Right forelimb (tissue), 1 donor: ENCODE data around the gene GPC5.
"Not testable (repeated sequence)": the region's sequence is repeated elsewhere in the genome, so short reads cannot be mapped to it uniquely, and the experiment has no call there.

Experiments
- DNase-seq: peaks from one replicate; pipeline ENCODE4 v3.0.0-alpha.2; 2018

The GPC5 gene

DNA sequence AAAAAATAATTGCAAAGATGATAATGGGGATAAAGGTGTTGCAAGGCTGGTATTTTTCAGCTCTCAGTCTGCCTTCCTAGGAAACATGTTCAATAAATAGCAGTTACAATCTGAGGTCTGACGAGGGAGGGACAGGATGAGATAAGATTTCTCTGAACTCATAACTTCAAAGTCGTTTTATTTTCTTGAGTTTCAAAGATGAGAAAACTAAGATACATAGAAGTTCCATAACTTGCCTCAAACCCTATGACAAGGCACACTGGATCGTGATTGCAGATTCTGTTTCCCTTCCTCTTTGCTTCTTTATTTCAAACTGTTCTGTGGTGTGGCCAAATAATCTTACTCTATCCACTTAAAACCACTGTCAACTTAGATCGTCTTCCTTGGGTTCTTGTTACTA is 327.2 kb downstream of the GPC5 start:
- DNase-seq, result no peak

DNA sequence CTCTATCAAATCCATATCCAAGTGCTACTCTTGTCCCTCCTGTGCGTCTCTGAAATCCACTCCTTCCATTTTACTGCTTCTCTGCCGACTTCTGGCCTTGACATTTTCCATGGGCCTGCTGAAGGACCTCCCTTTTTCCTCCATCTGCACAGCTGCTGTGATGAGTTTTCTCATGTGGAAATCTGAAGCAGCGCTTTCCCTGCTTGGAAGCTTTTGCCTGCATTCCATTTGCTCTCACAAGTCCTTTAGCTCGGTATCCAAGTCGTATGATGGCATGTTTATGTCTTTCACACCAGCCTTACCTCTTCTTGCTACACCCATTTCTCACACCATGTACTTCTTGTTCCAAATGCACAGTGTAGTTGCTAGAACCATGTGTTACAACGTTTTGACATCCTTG is 328.2 kb downstream of the GPC5 start:
- no peak for DNase-seq

DNA sequence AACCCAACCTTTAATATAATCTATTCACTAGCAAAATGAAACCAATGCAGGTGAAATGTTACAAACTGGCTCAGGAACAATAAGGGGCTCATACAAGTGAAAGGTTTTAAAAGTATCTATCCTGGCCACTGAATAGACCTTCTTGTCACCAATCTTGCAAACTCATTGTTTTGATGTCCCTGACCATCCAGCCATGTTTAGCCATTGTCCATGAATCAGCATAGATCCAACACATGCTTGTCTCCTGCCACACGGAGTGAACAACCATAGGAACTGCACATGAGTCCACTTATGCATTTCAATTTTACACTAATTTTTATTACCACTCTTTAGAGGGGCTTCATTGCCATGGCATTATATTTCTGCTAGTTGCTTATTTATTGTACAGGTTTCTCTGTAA is 331.4 kb downstream of the GPC5 start:
- DNase-seq, result no peak

DNA sequence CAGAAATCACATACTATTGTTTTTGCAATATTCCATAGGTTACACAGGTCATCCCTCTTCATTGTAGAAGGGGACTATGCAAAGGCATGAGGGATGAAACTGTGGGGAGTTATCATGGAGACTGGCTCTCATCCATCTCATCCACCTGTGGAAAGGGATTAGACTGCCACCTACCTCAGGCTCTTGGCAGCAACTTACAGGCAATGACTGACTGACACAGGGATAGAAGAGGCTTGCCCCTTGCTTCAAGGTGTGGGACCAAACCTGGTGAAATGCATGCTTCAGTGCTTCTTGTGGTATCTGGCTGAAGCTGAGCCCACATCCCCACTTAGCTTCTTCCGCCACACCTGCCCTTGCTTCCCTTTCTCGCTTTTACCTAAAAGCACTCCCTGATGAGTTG is 341.3 kb downstream of the GPC5 start:
- no peak for DNase-seq

DNA sequence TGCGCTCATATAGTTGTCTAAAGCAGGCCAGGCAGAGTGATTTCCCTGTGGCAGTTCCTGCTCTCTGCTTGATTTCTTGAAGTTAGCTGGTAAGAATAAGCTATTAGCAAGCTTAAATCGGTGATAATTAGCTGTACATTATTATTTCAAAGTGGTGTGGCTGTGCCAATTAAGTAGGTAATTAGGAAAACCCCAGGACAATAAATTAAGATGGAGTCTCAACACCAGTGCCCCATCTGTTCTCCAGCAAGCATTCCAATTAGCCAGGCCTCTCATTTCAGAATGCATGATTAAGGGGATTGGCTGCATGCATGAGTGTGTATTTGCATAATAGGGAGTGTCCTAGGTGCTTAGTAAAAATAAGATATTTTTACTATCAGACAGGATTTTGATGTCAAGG is 342.3 kb downstream of the GPC5 start:
- no peak for DNase-seq

DNA sequence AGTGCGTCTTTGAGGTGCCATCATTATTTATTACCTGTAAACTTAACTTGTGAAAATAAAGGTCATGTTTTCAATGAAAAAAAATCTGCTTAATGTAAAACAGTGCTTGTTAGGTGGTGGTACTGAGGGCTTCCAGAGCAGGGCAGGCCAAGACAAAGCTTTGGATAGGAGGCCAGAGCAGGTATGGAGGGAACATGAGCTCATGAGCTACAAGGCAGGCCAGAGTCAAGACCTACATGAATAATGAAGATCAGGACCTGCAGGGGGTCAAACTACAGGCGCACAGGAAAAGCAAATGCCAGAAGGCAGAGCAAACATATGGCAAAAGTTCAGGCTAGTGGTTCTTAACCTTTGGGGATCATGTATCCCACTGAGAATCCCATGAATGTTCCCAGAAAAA is 343.5 kb downstream of the GPC5 start:
- no peak for DNase-seq

DNA sequence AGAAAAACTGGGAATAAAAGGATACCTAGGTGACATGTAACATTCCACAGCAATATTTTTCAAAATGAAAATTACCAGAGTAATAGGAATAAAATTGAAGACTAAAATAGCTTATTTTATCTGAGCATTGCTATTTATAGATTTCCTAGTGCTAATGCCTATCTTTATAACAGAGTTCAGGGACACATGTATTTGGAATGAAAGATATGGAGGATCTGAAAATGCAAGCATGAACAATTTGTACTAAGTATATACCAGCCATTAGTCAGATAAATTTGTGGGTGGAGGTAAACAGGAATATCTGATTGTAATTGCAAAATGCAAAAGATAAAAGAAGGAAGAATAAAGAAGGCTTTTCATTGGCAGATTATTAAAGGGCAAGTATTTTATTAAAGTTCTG is 345.9 kb downstream of the GPC5 start:
- DNase-seq, result no peak

DNA sequence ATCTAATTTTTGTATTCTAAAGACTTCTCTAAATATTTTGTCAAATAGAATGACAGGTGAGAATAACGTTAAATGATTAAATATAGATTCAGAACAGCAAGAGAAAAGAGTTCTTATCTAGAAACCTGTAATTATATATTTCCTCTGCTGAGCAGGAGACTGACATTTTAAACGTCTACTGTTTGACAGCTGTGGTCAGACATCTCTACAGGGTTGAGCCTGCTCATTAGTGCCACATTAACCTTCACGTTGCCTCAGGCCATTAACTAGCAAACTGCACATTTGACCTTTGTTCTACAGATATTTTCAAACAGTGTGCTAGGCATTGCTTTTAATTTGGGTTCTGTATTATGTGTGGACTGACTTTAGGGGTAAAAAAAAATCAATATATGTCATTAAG is 347.5 kb downstream of the GPC5 start:
- DNase-seq, result no peak

DNA sequence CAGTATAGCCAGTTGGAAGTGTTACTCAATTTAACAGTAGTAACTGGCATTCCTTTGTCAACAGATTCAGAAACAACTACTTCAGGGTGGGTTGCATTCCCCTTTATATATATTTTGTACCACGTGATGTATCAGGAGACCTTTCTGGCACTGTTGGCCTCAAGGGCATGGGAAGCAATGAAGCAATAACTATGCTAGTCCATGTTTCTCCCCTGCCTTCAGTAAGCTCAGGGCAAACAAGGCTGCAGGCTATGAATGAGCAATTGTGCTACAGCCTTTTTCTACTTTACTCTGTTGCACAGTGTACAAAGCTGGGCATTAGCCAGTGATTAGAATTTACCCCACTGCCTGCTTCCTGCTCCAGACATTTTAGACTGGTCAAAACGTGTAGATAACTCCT is 348.8 kb downstream of the GPC5 start:
- no peak for DNase-seq

DNA sequence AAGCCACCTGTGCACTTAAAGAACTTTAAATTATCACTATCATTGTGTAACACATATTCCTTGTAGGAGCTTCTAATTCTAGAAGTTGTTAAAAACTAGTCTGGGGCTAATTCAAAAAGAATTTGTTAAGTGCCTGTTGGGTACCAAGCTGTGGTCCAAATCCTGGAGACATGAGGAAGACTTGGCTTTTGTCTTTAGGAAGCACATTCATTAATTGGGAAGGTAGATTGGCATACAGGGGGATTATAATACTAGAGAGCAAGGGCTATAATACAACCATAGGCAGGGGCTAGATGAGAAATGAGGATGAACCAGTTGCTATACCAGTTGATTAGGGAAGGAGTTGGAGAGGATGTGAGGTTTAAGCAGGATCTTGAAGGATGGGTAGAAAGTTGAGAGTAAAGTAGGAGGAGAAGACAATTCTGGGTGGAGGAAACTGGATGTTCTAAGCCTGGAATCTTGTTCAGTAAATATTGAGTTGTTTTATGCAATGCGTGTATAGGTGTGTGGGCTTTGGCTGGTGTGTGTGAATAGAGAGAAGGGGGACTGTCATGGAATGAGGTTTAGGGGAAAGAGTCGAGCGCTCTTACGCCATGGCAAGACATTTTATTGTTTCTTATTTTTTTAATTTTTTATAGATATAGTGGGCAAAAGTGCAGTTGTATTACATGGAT is 350.1 kb downstream of the GPC5 start:
- DNase-seq, result no peak

DNA sequence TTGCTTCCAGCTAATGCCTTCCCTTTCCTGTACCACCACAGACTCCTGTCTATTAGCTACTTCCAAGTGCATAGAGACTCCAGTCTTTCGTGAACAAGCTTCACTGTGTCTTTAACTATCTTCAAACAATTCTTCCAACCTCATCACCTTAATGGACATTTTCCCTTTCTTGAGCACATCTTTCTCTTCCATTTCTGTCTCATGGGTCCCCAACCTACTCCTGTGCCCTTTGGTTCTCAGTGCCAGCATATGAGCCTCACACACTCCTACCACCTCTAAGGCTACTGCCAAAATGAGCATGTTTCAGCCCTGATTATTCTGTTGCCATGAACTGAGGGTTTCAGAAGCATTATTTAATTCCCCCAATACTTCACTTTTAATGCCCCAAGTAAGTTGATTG is 360.3 kb downstream of the GPC5 start:
- no peak for DNase-seq

DNA sequence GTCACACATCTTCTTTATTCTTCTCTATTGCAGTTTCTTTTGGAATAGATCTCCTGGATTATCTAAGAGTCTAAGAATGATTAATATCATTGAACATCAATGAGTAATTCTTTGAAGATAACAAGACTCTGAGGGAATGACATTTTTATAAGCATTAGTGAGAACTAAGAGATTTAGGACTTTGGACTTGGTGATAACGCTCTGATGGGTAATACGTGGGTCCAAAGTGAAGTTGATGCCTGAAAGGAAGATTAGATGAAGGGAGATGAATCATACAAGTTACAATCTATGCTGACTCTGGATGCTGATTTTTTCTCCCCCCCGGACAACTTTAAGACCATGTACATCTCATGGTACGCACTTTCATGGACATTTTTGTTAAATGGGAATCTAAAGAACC is 364.5 kb downstream of the GPC5 start:
- DNase-seq, result no peak

DNA sequence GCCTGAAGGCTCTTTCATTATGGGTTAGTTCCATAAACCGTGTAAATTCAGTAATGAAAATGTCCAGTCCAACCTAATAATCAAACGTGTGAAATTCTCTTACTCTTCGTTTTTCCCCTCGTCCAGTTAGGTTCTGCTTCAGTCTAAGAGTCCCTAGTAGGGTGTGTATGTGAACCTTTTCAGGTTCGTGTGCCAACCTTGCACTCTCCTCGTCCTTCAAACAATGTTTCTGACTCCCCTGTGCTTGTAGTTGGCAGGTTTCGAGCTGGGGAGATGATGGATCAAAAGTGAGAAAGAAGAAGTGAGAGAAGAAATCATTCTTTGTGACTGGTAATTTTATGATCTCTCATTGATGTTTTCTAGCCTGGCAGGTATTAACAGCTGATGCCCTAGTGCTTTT is 366.1 kb downstream of the GPC5 start:
- DNase-seq, result no peak

DNA sequence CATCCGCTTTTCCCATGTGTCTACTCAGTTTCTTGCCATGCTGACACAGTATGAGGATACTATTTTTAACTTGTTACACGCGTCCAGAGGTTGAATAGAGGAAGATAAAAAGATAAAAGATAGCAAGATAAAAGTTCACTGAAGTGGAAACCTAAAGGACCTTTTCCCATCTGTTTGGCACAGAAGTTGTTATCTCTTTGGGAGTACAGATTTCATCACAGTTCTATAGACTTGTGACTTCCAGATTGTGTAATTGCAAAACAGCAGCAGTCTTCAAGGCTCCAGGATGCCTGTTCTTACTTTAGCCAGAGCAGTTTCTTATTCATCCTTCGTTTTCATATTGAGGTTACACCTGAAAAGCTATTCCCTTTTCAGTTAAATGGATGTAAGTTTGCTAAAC is 369.2 kb downstream of the GPC5 start:
- no peak for DNase-seq

DNA sequence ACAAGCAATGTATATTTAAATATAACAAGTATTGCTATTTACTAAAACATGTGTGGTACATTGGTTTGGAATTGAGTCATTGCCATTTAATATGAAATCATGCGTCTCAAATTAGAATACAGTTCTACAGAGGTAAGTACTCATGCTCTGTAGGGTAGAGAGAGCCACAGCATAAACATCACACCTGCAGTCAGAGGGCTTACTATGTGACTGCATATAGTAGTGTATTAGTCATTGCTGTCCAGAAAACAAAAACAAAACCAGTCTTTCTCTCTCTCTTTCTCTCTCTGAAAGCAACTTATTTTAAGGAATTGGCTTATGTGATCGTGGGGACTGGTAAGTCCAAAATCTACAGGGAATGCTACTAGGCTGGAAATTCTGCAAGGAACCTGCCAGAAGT is 370.3 kb downstream of the GPC5 start:
- no peak for DNase-seq

DNA sequence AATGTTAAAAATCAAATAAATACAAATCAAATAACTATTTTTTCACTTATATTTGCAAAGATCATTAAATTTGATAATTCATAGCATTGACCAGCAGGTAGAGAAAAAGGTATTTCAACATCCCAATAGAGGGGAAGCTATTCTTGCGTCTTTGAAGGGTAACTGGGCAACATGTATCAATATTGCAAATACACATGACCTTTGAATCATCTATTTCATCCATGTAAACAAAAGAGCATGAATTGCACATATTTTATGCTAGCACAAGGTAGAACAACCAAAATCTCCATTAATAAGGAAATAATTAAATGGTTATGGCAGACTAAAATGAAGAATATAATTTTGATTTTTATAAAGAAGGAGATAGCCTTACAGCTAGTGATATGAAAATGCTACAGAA is 372.8 kb downstream of the GPC5 start:
- no peak for DNase-seq

DNA sequence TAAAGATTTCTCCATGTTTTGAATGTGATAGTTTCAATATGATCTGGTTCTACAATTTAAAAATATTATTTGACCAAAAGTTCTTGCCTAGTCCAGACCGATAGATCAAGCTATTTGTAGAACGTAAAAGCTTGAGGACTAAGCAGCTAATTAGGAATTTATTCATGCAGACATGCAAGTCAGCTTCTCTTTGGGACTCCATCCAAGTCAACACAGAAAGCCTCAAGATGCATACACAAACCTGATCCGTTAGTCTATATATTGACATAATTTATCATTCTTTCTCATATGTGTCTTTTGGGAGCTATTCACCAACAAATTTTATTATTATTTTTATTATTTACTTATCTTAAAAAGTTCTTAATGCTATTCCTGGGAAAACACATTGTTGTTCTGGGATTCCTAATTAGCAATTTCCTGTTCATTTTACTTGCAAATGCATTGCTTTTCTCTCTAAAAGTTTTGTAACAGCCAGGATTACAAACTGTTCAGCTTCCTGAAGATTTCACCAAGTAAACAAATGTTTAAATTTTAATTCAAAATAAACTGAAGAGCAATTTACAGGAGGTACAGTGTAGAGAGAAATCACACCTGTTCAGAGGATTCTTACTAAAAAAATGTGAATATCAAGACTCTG is 375.3 kb downstream of the GPC5 start:
- DNase-seq, result no peak

DNA sequence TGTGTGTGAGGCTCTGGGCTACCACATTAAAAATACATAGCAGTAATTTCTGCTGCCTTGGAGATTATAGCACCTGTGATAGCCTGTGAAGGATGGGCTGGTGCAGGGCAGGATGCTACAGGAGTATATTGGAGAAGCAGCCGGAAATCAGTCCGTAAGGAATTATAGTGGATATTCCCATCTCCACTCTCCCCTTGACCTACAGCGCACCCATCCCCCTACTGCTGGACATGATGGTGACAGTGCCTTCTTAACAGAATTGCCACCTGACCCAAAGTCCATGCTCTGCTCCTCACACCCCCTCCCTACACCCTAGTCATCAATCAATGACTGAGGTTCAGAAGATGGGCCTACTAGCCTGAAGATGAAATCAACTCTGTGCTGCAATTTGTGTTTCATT is 376.0 kb downstream of the GPC5 start:
- DNase-seq, result no peak

DNA sequence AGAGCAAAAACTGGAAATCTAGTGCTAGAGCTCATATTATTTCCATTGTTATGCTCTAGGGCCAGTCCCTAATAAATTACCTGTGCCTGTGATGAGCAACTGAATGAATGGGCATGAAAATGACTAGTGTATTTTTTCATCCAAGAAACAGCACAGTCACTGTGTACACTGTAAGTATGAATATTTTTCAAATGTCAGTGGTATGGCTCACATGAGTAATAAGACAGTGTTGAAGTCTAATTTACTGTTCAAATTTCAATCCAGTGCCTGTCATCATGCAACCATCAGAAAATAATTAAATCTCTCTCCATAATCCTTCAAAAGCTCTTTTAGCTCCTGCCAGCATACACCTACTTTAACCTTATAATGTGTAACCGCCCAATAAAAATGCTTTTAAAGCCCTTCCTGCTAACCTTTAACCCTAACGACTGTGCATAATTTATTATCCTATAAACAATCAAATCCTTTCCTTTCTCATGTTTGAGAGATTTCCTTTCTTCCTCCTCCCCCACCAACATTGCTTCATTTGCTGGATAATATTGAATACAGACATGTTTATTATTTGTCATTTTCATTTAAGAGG is 378.3 kb downstream of the GPC5 start:
- no peak for DNase-seq

DNA sequence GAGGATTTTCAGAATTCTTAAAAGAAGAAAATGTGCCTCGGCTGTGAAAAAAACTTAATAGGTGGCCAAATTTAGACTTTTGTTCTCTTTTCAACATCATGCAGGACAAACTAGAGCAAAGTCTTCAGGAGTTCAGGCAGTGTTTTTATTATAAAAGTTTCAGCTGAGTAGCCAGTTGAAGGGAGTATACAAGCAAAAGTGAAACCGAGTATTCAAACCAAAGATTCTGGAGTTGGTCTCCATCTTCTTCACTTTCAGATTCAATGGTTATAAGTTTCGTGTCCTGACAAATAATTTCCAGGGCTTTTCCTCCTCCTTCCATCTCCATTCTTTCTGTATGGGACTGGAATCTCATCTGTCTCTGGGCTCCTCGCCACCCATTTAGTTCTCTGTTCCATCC is 379.7 kb downstream of the GPC5 start:
- DNase-seq, result no peak

DNA sequence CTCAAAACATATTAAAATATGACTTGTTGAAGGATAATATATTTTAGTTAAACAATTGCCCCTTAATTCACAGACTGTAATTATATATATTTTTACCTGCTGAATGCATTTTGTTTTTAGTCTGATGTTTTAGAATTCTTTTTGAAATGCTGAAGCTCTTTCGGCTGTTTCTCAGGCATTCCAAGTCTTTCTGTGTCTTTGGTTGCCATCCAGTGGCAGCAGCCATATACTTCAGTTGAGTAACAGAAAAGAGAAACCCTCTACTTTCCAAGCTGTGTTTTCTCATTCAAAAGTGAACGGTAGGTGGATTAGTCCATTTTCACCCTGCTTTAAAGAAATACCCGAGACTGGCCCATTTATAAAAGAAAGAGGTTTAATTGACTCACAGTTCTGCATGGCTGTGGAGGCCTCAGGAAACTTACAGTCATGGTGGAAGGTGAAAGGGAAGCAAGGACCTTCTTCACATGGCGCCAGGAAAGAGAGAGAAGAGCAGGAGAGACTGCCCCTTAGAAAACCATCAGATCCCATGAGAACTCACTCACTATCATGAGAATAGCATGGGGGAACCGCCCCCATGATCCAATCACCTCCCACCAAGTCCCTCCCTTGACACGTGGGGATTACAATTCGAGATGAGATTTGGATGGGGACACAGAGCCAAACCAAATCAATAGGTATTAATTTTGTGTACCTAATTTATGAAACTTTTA is 383.7 kb downstream of the GPC5 start:
- not testable (repeated sequence) for DNase-seq

DNA sequence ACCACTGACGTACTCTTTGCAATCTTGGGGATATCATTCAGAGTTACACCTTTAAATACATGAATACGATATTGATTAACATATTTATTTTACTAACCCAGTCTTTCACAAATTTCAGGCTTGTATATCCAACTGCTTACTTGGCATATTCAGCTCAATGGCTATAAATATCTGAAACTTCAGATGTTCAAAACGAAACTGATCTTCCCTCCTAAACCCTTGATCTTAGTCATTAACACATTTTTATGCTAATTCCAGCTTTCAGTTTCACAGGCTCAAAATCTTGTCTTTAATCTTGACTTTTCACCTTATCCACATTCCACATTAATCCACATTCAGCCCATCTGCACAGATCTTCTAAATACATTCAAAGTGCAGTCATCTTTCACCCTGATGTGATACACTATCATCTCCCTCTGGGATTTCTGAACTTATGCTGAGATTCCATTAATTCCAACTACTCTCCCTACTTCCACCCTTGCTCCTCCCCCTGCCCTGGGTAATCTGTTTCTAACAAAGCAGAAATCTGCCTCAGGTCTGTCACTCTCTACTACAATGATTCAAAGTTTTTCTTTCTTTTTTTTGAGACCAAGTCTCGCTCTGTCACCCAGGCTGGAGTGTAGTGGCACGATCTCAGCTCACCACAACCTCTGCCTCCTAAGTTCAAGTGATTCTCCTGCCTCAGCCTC is 387.2 kb downstream of the GPC5 start:
- DNase-seq, result no peak

DNA sequence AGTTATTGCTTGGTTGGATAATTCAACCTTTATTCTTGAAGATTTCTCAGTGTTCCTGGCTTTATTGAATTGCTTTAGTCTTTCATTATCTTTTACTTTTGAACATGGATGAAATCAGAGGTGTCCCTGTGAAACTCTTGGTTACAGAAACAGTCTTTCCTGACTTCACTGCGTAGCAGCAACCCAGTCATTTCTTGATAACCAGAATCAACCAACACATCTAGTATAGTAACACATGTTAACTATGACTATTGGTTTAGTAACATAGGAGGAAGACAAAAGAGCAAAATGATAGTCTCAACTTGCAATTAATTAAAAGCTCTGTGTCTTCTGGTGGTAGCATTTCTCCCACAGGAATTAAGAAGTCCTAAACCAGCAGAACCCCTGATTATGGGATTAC is 393.6 kb downstream of the GPC5 start:
- no peak for DNase-seq

DNA sequence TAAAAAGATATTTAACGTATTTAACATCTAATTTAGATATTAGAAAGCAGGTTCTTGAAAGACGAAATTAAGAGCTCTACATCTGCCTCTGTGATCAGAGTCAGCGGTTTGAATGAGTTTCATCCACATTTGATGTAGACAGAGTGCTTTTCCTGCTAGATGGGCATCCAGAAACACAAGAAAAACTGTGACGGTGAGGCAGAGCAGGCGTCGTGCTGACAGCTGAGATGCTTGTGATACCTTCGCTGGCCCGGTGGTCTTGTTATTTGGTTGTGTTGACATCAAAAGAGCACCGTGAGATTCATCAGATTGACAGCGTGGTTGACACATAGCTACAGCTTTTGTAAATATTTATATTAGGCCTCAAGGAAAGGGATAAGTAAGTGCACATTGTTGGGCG is 399.1 kb downstream of the GPC5 start:
- no peak for DNase-seq
